ENCODE data around the gene C4orf50. TPM values are rescaled to one million over a fixed set of nuclear protein-coding genes. Genes with fewer than 3 reads are reported as not detected.

The C4orf50 gene
- polyA plus RNA-seq, 1 donor from 2014 or later = 1.6 TPM

- H3K9me2 ChIP-seq (ENCODE audit: insufficient read depth, low read length) = no peaks in the 10 kb centered on the region
- no peak for TF ChIP-seq REST (IDR thresholded peaks at IDR 0.05; ENCODE audit: borderline replicate concordance)
- TF ChIP-seq EP300 (conservative IDR thresholded peaks at IDR 0.05; ENCODE audit: poor library complexity, severe bottlenecking) = no peak
- TF ChIP-seq CTCF (IDR thresholded peaks at IDR 0.05; ENCODE audit: poor library complexity, severe bottlenecking) = no peak
- TF ChIP-seq POLR2AphosphoS5 (IDR thresholded peaks at IDR 0.05) = no peak
- TF ChIP-seq TAF1 (IDR thresholded peaks at IDR 0.05; ENCODE audit: low read depth) = no peak
- no peak for TF ChIP-seq SMC3 (conservative IDR thresholded peaks at IDR 0.05; ENCODE audit: poor library complexity)
- TF ChIP-seq EZH2 (IDR thresholded peaks at IDR 0.05; ENCODE audit: borderline replicate concordance, insufficient read depth, low read length, poor library complexity, severe bottlenecking) = no peak
- TF ChIP-seq MXI1 (conservative IDR thresholded peaks at IDR 0.05; ENCODE audit: poor library complexity, severe bottlenecking) = no peak
- no peak for TF ChIP-seq RAD21 (conservative IDR thresholded peaks at IDR 0.05)
- no peaks in the 10 kb centered on the region for H3K36me3 ChIP-seq (ENCODE audit: insufficient read depth, low read length)
- H2AFZ ChIP-seq (ENCODE audit: low read depth, low read length) = no peak overlapping the region
- H3K27me3 ChIP-seq (ENCODE audit: insufficient read depth, low read depth, low read length) = no peaks in the 10 kb centered on the region
- no peaks in the 10 kb centered on the region for H4K20me1 ChIP-seq (ENCODE audit: insufficient read depth)
- no peak overlapping the region for H3K4me2 ChIP-seq (ENCODE audit: low read length)
- H3K79me2 ChIP-seq (replicated peaks; ENCODE audit: insufficient read depth, low read length) = no peaks in the 10 kb centered on the region
- no peak overlapping the region for H3K9ac ChIP-seq (ENCODE audit: low read length)
- no peak overlapping the region for H3K27ac ChIP-seq (ENCODE audit: low read length)
- no peaks in the 10 kb centered on the region for H3F3A ChIP-seq (ENCODE audit: insufficient read depth, low read length, poor library complexity, severe bottlenecking)
- no peak overlapping the region for H3K4me3 ChIP-seq (ENCODE audit: low read length)
- H3K9me3 ChIP-seq (ENCODE audit: low read length) = no peaks in the 10 kb centered on the region
Observed at GRCh38 chr4:6054162-6054922, 36.1 kb upstream of the C4orf50 start.

- no peaks in the 10 kb centered on the region for H3K79me2 ChIP-seq (replicated peaks; ENCODE audit: insufficient read depth, low read length)
- H3K27ac ChIP-seq (ENCODE audit: low read length) = no peak overlapping the region
- no peaks in the 10 kb centered on the region for H3F3A ChIP-seq (ENCODE audit: insufficient read depth, low read length, poor library complexity, severe bottlenecking)
- H3K9ac ChIP-seq (ENCODE audit: low read length) = no peak overlapping the region
- TF ChIP-seq CTCF (IDR thresholded peaks at IDR 0.05; ENCODE audit: poor library complexity, severe bottlenecking) (no peak), SMC3 (conservative IDR thresholded peaks at IDR 0.05; ENCODE audit: poor library complexity) (no peak), EZH2 (IDR thresholded peaks at IDR 0.05; ENCODE audit: borderline replicate concordance, insufficient read depth, low read length, poor library complexity, severe bottlenecking) (no peak), POLR2AphosphoS5 (IDR thresholded peaks at IDR 0.05) (no peak), MXI1 (conservative IDR thresholded peaks at IDR 0.05; ENCODE audit: poor library complexity, severe bottlenecking) (no peak), REST (IDR thresholded peaks at IDR 0.05; ENCODE audit: borderline replicate concordance) (no peak)
- H3K9me3 ChIP-seq (ENCODE audit: low read length) = no peaks in the 10 kb centered on the region
- H3K27me3 ChIP-seq (ENCODE audit: insufficient read depth, low read depth, low read length) = no peaks in the 10 kb centered on the region
- H4K20me1 ChIP-seq (ENCODE audit: insufficient read depth) = no peaks in the 10 kb centered on the region
- H3K4me3 ChIP-seq (ENCODE audit: low read length) = no peak overlapping the region
- no peaks in the 10 kb centered on the region for H3K36me3 ChIP-seq (ENCODE audit: insufficient read depth, low read length)
- no peaks in the 10 kb centered on the region for H3K9me2 ChIP-seq (ENCODE audit: insufficient read depth, low read length)
- H2AFZ ChIP-seq (ENCODE audit: low read depth, low read length) = no peak overlapping the region
- H3K4me2 ChIP-seq (ENCODE audit: low read length) = no peak overlapping the region
Observed at GRCh38 chr4:6052679-6053078, 34.4 kb upstream of the C4orf50 start.
